KMS-11 (cell line): ENCODE data around the gene SCAMP3.

Experiments used
- H2AFZ ChIP-seq: fragments of 200-600 bp; sonication (generic); 2 replicates; pipeline ENCODE4 v1.6.1; 2016; ENCODE audit warnings: antibody characterized with exemption, mixed run types, low read depth
- H3K27ac ChIP-seq: fragments of 200-600 bp; sonication (generic); 2 replicates; pipeline ENCODE4 v1.6.1; 2016; ENCODE audit warnings: mild to moderate bottlenecking, mixed run types
- H3K27me3 ChIP-seq: fragments of 200-600 bp; sonication (generic); 2 replicates; pipeline ENCODE4 v1.6.1; 2017; ENCODE audit warnings: mild to moderate bottlenecking, low read depth, mixed run types, moderate library complexity; ENCODE audit not compliant: insufficient read depth
- H3K36me3 ChIP-seq: fragments of 200-600 bp; sonication (generic); 2 replicates; pipeline ENCODE4 v1.6.1; 2017; ENCODE audit warnings: mild to moderate bottlenecking, mixed run types; ENCODE audit not compliant: insufficient read depth
- H3K4me1 ChIP-seq: fragments of 200-600 bp; sonication (generic); 2 replicates; pipeline ENCODE4 v1.6.1; 2016; ENCODE audit warnings: mild to moderate bottlenecking, low read depth, mixed run types; ENCODE audit not compliant: poor library complexity, severe bottlenecking
- H3K4me2 ChIP-seq: fragments of 200-600 bp; sonication (generic); 2 replicates; pipeline ENCODE4 v1.7.0; 2016; ENCODE audit warnings: mild to moderate bottlenecking, mixed run types
- H3K4me3 ChIP-seq: fragments of 200-600 bp; sonication (generic); IDR thresholded peaks from 2 replicates; pipeline ENCODE4 v1.6.1; 2017; ENCODE audit warnings: low read depth, low read length, mixed read lengths; ENCODE audit not compliant: insufficient read depth
- H3K79me2 ChIP-seq: fragments of 200-600 bp; sonication (generic); 2 replicates; pipeline ENCODE4 v1.6.1; 2016; ENCODE audit warnings: low read depth, mixed run types; ENCODE audit not compliant: insufficient read depth
- H3K9ac ChIP-seq: fragments of 200-600 bp; sonication (generic); 2 replicates; pipeline ENCODE4 v1.6.1; 2016; ENCODE audit warnings: mild to moderate bottlenecking, mixed run types
- H4K20me1 ChIP-seq: fragments of 200-600 bp; sonication (generic); 2 replicates; pipeline ENCODE4 v1.6.1; 2016; ENCODE audit warnings: mild to moderate bottlenecking, mixed run types; ENCODE audit not compliant: insufficient read depth
- CTCF ChIP-seq: fragments of 200-600 bp; sonication (generic); conservative IDR thresholded peaks from 2 replicates; pipeline ENCODE4 v1.6.1; 2017; ENCODE audit warnings: low read depth, mild to moderate bottlenecking, antibody characterized with exemption, low read length, moderate library complexity, mixed read lengths

SCAMP3 gene

GRCh38 chr1:155256058-155256852 is 5.9 kb downstream of the SCAMP3 start:
- TF ChIP-seq CTCF: no peak
- Histone ChIP-seq H2AFZ (no peak overlapping the region), H3K4me2 (peak overlapping the region; percentile 91; the same call in 1 of the 2 replicates), H3K36me3 (peaks cover 3% of the 10 kb centered on the region; the same call in 1 of the 2 replicates), H3K27ac (no peak overlapping the region), H3K9ac (no peak overlapping the region), H3K79me2 (peaks cover 13% of the 10 kb centered on the region), H3K4me3 (no peak overlapping the region), H3K27me3 (no peaks in the 10 kb centered on the region), H3K4me1 (peaks cover 33% of the 10 kb centered on the region), H4K20me1 (no peaks in the 10 kb centered on the region)

- H3K27ac ChIP-seq: 0 out of 2 replicates have a peak within 1 kb of the TSS, but pooled peaks have one; percentile 2
Measured at GRCh38 chr1:155255243-155256007, 6.7 kb downstream of the SCAMP3 start, which contains the start of gene ENTREP3. TSS of gene ENTREP3 (minus strand) at chr1:155255483. CDS start at chr1:155254877, 606 bp downstream.

GRCh38 chr1:155254714-155255242 is 7.4 kb downstream of the SCAMP3 start:
- H3K4me3 ChIP-seq: peak overlapping the region; percentile 84
- H3K9ac ChIP-seq: peak overlapping the region; percentile 64
- peak; percentile 33; the same call in 1 of the 2 replicates for TF ChIP-seq CTCF
- H3K36me3 ChIP-seq: peaks cover 3% of the 10 kb centered on the region; the same call in 1 of the 2 replicates
- peaks cover 31% of the 10 kb centered on the region for H3K4me1 ChIP-seq
- no peaks in the 10 kb centered on the region for H3K27me3 ChIP-seq
- H4K20me1 ChIP-seq: no peaks in the 10 kb centered on the region
- H3K27ac ChIP-seq: 0 out of 2 replicates have a peak overlapping the region, but pooled peaks have one; percentile 2
- H2AFZ ChIP-seq: peak overlapping the region; percentile 75
- peak overlapping the region; percentile 91 for H3K4me2 ChIP-seq
- no peaks in the 10 kb centered on the region for H3K79me2 ChIP-seq

More at GRCh38 chr1:155255243-155256007, 6.7 kb downstream of the SCAMP3 start, which contains the start of gene ENTREP3:
- Histone ChIP-seq H3K4me1 (peaks cover 30% of the 10 kb centered on the region), H2AFZ (peak within 1 kb of the TSS; percentile 75), H3K9ac (peak within 1 kb of the TSS; percentile 64), H3K36me3 (peaks cover 3% of the 10 kb centered on the region; the same call in 1 of the 2 replicates), H3K4me3 (peak within 1 kb of the TSS; percentile 84), H3K4me2 (peak within 1 kb of the TSS; percentile 91), H3K79me2 (peaks cover 4% of the 10 kb centered on the region; the same call in 1 of the 2 replicates), H3K27me3 (no peaks in the 10 kb centered on the region), H4K20me1 (no peaks in the 10 kb centered on the region)
- peak; percentile 9; the same call in 1 of the 2 replicates for TF ChIP-seq CTCF

- TF ChIP-seq CTCF: no peak
- H3K27ac ChIP-seq: no peak overlapping the region
- H3K9ac ChIP-seq: no peak overlapping the region; the same call in 1 of the 2 replicates
Measured at GRCh38 chr1:155254228-155254713, 7.9 kb downstream of the SCAMP3 start.

More at GRCh38 chr1:155254228-155254713, 7.9 kb downstream of the SCAMP3 start:
- H3K4me1 ChIP-seq: peaks cover 31% of the 10 kb centered on the region
- H3K4me2 ChIP-seq: peak overlapping the region; percentile 91
- no peaks in the 10 kb centered on the region for H3K27me3 ChIP-seq
- peaks cover 3% of the 10 kb centered on the region; the same call in 1 of the 2 replicates for H3K36me3 ChIP-seq
- H2AFZ ChIP-seq: peak overlapping the region; percentile 75; the same call in 1 of the 2 replicates
- no peaks in the 10 kb centered on the region for H4K20me1 ChIP-seq
- no peak overlapping the region for H3K4me3 ChIP-seq
- no peaks in the 10 kb centered on the region for H3K79me2 ChIP-seq
